Endothelial cell of umbilical vein (primary cell): ENCODE measurements around the gene FAM3B. TPM values are rescaled to one million over a fixed set of nuclear protein-coding genes. Genes with fewer than 3 reads are reported as not detected.

ENCODE experiments used
- BruUV-seq: library from RNA; stranded (reverse); fragments of 400-500 nt; replicated peaks from 2 replicates; lab custom pipeline; 2021; lab: Mats Ljungman, UMichigan
- CTCF ChIA-PET: fragments of 300-600, 350-600 bp; sonication (Branson Sonifier 250); formaldehyde crosslinking; loops from one replicate; lab custom pipeline; 2021; ENCODE audit warnings: antibody characterized with exemption, inconsistent platforms; lab: Charles Lee
- POLR2A ChIA-PET: fragments of 300-600, 350-600 bp; sonication (Branson Sonifier 250); formaldehyde crosslinking; loops from one replicate; lab custom pipeline; 2021; ENCODE audit warnings: antibody characterized with exemption, inconsistent platforms; lab: Charles Lee
- DNase-seq: peaks from one replicate; pipeline ENCODE4 v3.0.0-alpha.2; 2011; ENCODE audit warnings: low read depth, low spot score
- FAIRE-seq: peaks from 2 replicates; lab custom pipeline; 2011; peaks lifted over from hg19 to GRCh38; lab: Jason Lieb, UNC
- H2AFZ ChIP-seq: 2 replicates; pipeline ENCODE4 v1.6.0; 2012; ENCODE audit warnings: low read depth, low read length, control low read depth, inconsistent platforms
- H3K27ac ChIP-seq: 2 replicates; pipeline ENCODE4 v1.5.1; 2011; ENCODE audit warnings: low read depth, mild to moderate bottlenecking, control low read depth, low read length, moderate library complexity; ENCODE audit not compliant: insufficient read depth
- H3K27me3 ChIP-seq, 2 experiments: 2 replicates each; pipeline versions ENCODE4 v1.6.0 to v1.6.1; 2011; ENCODE audit warnings: low read length in 2 of 2, mixed read lengths in 1 of 2; ENCODE audit not compliant: control insufficient read depth in 2 of 2, insufficient read depth in 2 of 2
- H3K36me3 ChIP-seq, 2 experiments: 2 replicates in 1 of 2; 3 replicates in 1 of 2; pipeline ENCODE4 v1.5.1; 2011; ENCODE audit warnings: low read length in 2 of 2, mild to moderate bottlenecking in 1 of 2, moderate library complexity in 1 of 2; ENCODE audit not compliant: control insufficient read depth in 2 of 2, insufficient read depth in 2 of 2; ENCODE audit errors: extremely low read depth in 1 of 2
- H3K4me1 ChIP-seq: 3 replicates; pipeline ENCODE4 v1.5.1; 2011; ENCODE audit warnings: mild to moderate bottlenecking, low read length; ENCODE audit not compliant: control insufficient read depth, insufficient read depth; ENCODE audit errors: extremely low read depth
- H3K4me2 ChIP-seq: 2 replicates; pipeline ENCODE4 v1.6.1; 2011; ENCODE audit warnings: low read length, control low read depth, mixed read lengths; ENCODE audit not compliant: insufficient read depth
- H3K4me3 ChIP-seq, 3 experiments: fragments of 200-600 bp in 1 of 3; sonication (generic), shearing (Covaris generic) in 1 of 3; replicated peaks in 1 of 3; 2 replicates each; pipeline ENCODE4 v1.5.1; 2011 to 2016; ENCODE audit warnings: control low read depth in 3 of 3, low read length in 3 of 3, mild to moderate bottlenecking in 2 of 3, inconsistent platforms in 1 of 3, low read depth in 1 of 3, moderate library complexity in 1 of 3; ENCODE audit not compliant: insufficient read depth in 1 of 3
- H3K79me2 ChIP-seq: 2 replicates; pipeline ENCODE4 v1.6.0; 2012; ENCODE audit warnings: low read length, inconsistent platforms; ENCODE audit not compliant: control insufficient read depth, insufficient read depth
- H3K9ac ChIP-seq: replicated peaks from 2 replicates; pipeline ENCODE3; 2011; ENCODE audit warnings: low read length, control low read depth; ENCODE audit not compliant: insufficient read depth; ENCODE audit errors: extremely low read depth
- H3K9me1 ChIP-seq: replicated peaks from 3 replicates; pipeline ENCODE4 v1.6.0; 2011; ENCODE audit warnings: mild to moderate bottlenecking, low read length; ENCODE audit not compliant: control insufficient read depth, insufficient read depth; ENCODE audit errors: extremely low read depth
- H3K9me3 ChIP-seq: replicated peaks from 2 replicates; pipeline ENCODE4 v1.5.1; 2012; ENCODE audit warnings: low read length, inconsistent platforms; ENCODE audit not compliant: control insufficient read depth, insufficient read depth
- H4K20me1 ChIP-seq: replicated peaks from 2 replicates; pipeline ENCODE3; 2011; ENCODE audit warnings: mild to moderate bottlenecking, low read length; ENCODE audit not compliant: control insufficient read depth, insufficient read depth; ENCODE audit errors: extremely low read depth
- CTCF ChIP-seq, 2 donors: IDR thresholded peaks; 1 replicate in 1 of 2; 2 replicates in 1 of 2; pipeline ENCODE4 v1.5.1; 2011; ENCODE audit warnings: low read length in 2 of 2, mild to moderate bottlenecking in 2 of 2, moderate library complexity in 2 of 2, control low read depth in 1 of 2, inconsistent platforms in 1 of 2, low read depth in 1 of 2; ENCODE audit not compliant: insufficient read depth in 1 of 2; ENCODE audit errors: extremely low read depth in 1 of 2
- EZH2 ChIP-seq: IDR thresholded peaks from 2 replicates; pipeline ENCODE4 v1.6.1; 2012; ENCODE audit warnings: borderline replicate concordance, low read depth, mild to moderate bottlenecking, moderate library complexity, low read length, inconsistent platforms; ENCODE audit not compliant: severe bottlenecking
- FOS ChIP-seq: IDR thresholded peaks from 2 replicates; pipeline ENCODE4 v1.6.1; 2011; ENCODE audit warnings: mild to moderate bottlenecking, low read length, moderate library complexity, borderline replicate concordance; ENCODE audit not compliant: insufficient read depth
- GATA2 ChIP-seq: IDR thresholded peaks from 2 replicates; pipeline ENCODE4 v1.7.0; 2011; ENCODE audit warnings: low read depth, mild to moderate bottlenecking, moderate library complexity, mixed read lengths, low read length; ENCODE audit not compliant: insufficient read length, insufficient read depth
- JUN ChIP-seq: IDR thresholded peaks from 2 replicates; pipeline ENCODE4 v1.6.1; 2011; ENCODE audit warnings: borderline replicate concordance, low read depth; ENCODE audit not compliant: insufficient read length, insufficient read depth
- MAX ChIP-seq: IDR thresholded peaks from 2 replicates; pipeline ENCODE4 v1.6.1; 2011; ENCODE audit not compliant: insufficient read depth, insufficient read length
- MYC ChIP-seq: IDR thresholded peaks from one replicate; pipeline ENCODE4 v1.6.1; 2011; ENCODE audit warnings: mild to moderate bottlenecking, low read depth, low read length
- POLR2A ChIP-seq: IDR thresholded peaks from 2 replicates; pipeline ENCODE4 v1.6.1; 2012; ENCODE audit warnings: low read depth, mild to moderate bottlenecking, control low read depth, low read length
- POLR2AphosphoS5 ChIP-seq: IDR thresholded peaks from 2 replicates; pipeline ENCODE4 v1.6.1; 2012; ENCODE audit warnings: low read depth, mild to moderate bottlenecking, control low read depth, low read length, moderate library complexity; ENCODE audit not compliant: insufficient read depth
- dilution Hi-C: fragments of 300-500 bp; cut with MboI; formaldehyde crosslinking; loops from one replicate; pipeline ENCODE4 v1.15.0; 2019; ENCODE audit warnings: low sequenced_read_pairs; ENCODE audit not compliant: extremely low pct_ligation_motif_present
- intact Hi-C: fragments of 100-400 bp; cut with micrococcal nuclease; formaldehyde crosslinking; loops from one replicate; pipeline ENCODE4 v1.10.0; 2022
- polyA plus RNA-seq, 4 experiments: library from polyadenylated mRNA; depleted of rRNA in 3 of 4; stranded (reverse) in 3 of 4; unstranded in 1 of 4; fragments of >200 nt; gene quantifications; 2 replicates each; pipeline versions ENCODE4 v1.2.1 to v1.2.3, GENCODE V29; 2011 to 2012; ENCODE audit warnings: missing spikeins in 1 of 4
- total RNA-seq: library from RNA; stranded (reverse); gene quantifications from 2 replicates; pipeline ENCODE4 v1.2.3, GENCODE V29; 2021

Gene FAM3B
- total and polyA plus RNA-seq, 2 donors (not counting 3 experiments of a cell fraction or from before 2014, with no cell fraction given): not detected

- TF ChIP-seq FOS: no peak
- no peak for TF ChIP-seq GATA2
- TF ChIP-seq POLR2A: no peak
- TF ChIP-seq MAX: no peak
- TF ChIP-seq CTCF (IDR thresholded peaks at IDR 0.05; ENCODE audit: extremely low read depth in 1 of 2, insufficient read depth in 1 of 2, low read depth in 1 of 2, low read length in 2 of 2): no peak
- no peak for TF ChIP-seq POLR2AphosphoS5
- no peak for TF ChIP-seq JUN
- no peak for TF ChIP-seq EZH2
- no peak for TF ChIP-seq MYC
- H3K36me3 ChIP-seq: no peaks in the 10 kb centered on the region
- dilution Hi-C loops: no loop called here
- no peaks in the 10 kb centered on the region for H4K20me1 ChIP-seq
- H3K9me1 ChIP-seq: no peaks in the 10 kb centered on the region
- CTCF ChIA-PET: no interaction called here
- H3K4me2 ChIP-seq: no peak overlapping the region
- no TSS peak for BruUV-seq
- intact Hi-C loops: no loop called here
- no peak overlapping the region for H3K27ac ChIP-seq
- no peak overlapping the region for H3K9ac ChIP-seq
- H3K9me3 ChIP-seq: no peaks in the 10 kb centered on the region
- FAIRE-seq (no peak), DNase-seq (no peak)
- H3K4me3 ChIP-seq: no peak overlapping the region
- POLR2A ChIA-PET: no interaction called here
- no peaks in the 10 kb centered on the region for H3K27me3 ChIP-seq
- H3K79me2 ChIP-seq: no peaks in the 10 kb centered on the region
- no peak overlapping the region for H2AFZ ChIP-seq
- no peaks in the 10 kb centered on the region for H3K4me1 ChIP-seq
Measured at GRCh38 chr21:41375875-41376274, 59.3 kb downstream of the FAM3B start.
